IPS-NIHi7 (cell line): Measurements from ENCODE around the gene LRRC4.

Experiments
- DNase-seq: peaks from one replicate; pipeline ENCODE4 v3.0.0; 2012; ENCODE audit warnings: mixed read lengths; ENCODE audit errors: extremely low spot score

Gene LRRC4

GRCh38 chr7:128059143-128059988 is 28.1 kb upstream of the LRRC4 start:
- DNase-seq, result no peak

DNA sequence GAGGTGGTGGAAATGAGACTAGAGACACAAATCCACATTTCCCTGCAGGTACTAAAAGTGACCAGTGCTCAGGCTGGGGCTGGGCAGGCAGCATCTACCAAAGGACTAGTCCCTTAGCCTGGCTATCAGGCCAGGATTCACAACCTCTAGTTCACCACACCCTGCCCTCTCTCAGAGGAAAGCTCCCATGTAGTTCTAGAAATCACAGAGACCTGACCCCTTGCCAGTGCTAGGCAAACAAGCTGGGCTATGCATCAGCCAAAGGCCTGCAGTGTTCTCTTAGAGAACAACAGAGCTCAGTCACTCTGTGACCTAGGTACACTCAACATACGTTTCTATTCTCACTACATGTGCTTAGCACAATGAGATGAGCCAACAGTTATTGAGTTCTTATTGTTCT is 26.7 kb upstream of the LRRC4 start:
- no peak for DNase-seq

GRCh38 chr7:128056901-128057300 is 25.7 kb upstream of the LRRC4 start:
- no peak for DNase-seq

- no peak for DNase-seq
Measured at GRCh38 chr7:128055637-128056036, 24.4 kb upstream of the LRRC4 start.

DNA sequence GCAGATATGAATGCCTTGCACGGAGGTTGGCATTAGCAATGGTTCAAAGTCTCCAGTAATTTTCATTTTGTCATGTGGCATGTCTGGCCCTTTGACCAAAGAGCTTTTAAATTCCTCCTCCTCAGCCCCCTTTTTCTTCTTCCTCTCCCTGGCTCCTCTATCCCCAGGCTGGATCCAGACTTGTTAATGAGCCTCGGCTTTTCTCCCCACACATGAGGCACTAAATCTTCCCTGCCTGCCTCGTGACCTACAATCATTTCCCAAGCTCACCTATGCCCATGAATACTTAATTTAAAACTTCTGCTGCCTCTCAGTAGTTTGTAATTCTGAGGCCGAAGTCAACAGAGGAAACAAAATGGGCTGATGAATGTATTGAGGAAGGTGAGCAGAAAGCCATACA is 23.3 kb upstream of the LRRC4 start:
- DNase-seq, result no peak

DNA sequence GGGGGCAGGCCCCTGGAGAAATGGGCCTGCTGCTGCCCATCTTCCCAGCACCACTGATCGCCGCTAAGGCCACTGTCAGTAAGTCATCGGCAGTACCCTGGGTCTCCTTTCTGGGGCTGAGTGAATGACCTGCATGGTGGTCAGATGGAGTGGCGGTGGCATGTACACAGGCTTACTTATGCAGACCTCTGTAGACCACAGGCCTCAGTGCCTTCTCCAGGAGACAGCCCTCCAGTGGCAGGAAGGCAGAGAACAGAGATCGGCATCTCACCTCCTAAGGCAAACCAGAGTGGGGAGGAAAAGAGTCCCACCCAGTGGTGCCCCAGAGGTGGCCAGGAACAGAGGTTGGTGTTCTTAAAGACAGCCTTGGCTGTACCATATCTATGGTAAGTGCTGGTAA is 22.8 kb upstream of the LRRC4 start:
- DNase-seq, result no peak

DNA sequence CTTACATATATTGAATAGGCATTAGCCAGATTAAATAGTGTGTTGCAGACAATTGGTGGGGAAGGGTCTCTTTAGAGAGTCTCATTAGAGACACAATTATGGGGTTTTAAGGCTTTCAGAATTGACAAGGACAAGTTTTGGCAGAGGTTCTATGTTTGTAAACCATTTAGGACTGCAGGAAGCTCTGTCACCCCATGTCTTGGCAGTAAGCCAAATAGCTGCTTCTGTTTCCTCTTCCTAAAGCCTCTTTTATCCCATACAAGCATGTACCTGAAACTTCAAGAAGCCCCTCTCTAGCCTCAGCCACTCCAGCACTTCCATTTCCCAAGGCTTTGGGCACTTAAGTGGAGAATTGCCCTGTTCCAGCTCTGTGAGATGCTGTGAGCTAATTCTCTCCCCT is 21.8 kb upstream of the LRRC4 start:
- DNase-seq, result no peak

DNA sequence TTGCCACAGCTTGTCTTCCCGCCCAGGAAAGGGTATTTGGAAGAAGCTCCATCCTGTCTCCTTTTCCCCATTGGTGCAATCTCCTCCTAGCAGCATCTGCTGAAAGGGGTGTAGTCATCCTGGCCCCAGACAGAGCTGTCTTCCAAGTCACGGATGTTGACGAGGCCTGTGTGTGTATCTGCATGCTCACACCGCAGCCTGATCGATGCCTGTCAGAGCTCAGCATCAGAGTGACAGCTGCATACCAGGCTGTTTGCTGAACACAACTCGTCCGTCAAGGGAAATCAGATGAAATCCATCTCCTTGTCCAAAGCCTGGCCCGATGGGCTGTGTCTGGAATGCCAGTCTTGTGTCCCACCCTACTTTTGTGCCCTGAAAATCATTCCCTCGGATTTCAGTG is 21.2 kb upstream of the LRRC4 start:
- DNase-seq, result no peak

- no peak for DNase-seq
Measured at GRCh38 chr7:128045766-128046165, 14.5 kb upstream of the LRRC4 start.

GRCh38 chr7:128045158-128045557 is 13.9 kb upstream of the LRRC4 start:
- no peak for DNase-seq

- DNase-seq, result no peak
Measured at GRCh38 chr7:128044064-128044463, 12.8 kb upstream of the LRRC4 start.

DNA sequence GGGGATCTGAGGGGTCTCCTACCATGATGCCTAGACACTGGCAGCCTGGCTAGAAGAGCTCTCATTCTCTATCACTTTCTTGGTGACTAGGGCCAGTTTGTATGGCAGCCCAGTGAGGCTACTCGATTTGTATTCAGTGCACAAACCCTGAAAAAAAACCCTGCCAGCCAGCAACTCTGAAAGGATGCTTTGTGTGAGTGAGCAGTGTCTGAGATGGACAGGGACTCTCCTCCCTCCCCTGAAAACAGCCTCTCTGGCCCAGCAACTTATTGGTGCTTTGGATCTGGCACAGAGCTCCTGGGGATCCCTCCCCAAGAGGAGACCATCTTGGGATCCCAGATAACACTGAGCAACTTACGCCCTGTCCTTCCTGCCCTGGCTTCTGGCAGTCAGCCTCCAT is 10.8 kb upstream of the LRRC4 start:
- DNase-seq, result no peak

GRCh38 chr7:128041203-128041602 is 10.0 kb upstream of the LRRC4 start:
- DNase-seq, result no peak

- no peak for DNase-seq
Measured at GRCh38 chr7:128040205-128040604, 9.0 kb upstream of the LRRC4 start.

- DNase-seq, result no peak
Measured at GRCh38 chr7:128039544-128039953, 8.3 kb upstream of the LRRC4 start.

DNA sequence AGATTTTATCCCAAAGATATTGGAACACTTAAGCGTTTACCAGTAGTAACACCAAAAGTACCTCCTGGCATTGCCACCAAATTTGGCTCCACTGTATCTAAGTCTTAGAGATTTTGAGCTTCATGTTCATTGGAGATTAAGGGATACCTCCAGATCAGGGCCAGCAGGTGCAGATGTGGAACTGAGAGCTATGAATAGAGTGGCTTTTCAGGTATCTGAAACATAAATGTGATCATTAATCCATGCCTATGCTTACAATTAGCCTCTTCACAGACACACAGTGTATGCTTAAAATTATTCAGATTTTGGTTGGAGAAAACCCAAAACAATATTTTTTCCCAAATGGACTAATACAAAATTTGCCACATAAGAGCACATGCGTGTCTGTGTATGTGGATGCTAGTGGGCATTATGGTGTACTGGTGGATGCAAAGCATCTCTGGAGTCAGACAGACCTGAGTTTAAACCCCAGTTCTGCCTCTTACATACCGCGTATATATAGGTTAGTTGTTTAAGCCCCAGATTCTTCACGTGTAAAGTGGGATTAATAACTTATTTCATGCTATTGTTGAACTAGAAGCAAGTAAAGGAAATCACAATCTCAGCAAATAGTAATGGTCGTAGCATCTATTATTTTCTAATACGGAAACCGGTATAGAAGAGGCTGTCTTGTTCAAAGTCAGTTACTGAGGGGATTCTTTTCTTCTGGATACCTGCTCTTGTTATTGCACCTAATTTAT is 6.8 kb upstream of the LRRC4 start:
- no peak for DNase-seq

- DNase-seq, result no peak
Measured at GRCh38 chr7:128037081-128037480, 5.8 kb upstream of the LRRC4 start.

DNA sequence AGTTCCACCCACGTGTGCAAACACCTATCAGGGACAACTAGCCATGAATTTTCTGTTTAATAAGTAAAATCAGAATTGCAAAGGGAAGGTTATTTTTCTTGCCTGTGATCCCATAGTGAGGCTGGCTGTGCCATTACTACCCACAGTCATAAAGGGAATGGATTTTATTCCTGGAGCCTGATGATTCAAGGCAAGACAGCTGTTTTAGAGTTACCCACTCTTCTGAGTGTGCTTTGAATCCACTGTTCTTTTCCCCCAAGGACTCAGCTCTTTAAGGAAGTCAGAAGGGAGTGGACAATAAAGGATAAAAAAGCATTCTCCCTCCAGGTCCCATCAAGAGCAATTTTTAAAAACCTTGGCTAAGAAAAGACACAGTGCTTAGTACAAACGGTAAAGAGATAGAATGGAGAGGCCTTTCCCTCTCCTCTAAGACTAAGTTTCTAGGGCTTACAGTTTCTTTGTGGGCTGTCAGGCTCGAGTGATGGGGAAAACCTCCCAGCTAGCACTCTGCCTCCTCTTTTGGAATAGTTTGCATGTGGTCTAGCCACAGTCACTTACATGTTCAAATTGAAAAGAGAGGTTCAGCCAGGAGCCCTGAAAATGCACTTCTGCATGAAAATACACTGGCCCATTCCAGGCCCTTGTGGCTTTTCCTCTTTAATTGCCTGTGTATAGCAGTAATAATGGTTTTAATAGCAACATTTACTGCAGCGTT is 5.1 kb upstream of the LRRC4 start:
- no peak for DNase-seq

DNA sequence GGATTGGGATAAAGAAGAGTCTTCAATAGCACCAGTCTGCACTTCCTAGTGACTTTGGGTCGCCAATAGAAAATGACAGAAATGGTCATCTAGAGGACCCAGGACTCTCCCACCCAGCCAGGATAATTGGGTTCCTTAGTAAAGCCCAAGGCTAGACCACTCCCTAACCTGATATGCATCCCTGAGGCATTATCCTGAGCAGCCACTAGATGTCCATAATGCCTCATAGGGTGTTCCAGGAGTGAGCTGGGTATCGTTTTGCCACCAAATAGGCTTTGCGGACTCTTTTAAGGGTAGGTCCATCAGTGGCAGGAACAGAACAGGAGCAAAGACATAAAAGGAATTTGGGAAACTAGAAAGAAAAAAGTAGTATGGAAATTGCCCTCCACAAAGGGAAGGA is 4.5 kb upstream of the LRRC4 start:
- DNase-seq, result peak; percentile 48

DNA sequence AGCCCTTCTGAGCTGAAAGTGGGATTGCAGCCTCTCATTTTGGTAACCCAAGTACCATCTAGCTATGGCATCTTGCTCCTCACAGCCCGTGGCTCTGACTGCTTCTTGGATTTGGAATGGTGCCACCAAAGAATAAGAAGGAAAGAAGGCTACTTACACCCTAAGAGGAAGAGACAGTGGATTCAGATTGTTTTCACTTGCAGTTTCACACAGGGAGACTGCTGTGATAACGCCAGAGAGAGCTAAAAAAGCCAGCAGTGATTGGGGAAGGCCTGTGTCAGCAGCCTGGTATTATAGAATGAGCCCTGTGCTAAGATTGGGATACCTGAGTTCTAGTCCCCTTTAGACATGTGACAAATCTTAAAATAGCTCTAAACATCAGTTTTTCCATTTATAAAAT is 3.6 kb upstream of the LRRC4 start:
- no peak for DNase-seq

GRCh38 chr7:128033246-128033645 is 2.0 kb upstream of the LRRC4 start:
- no peak for DNase-seq

GRCh38 chr7:128032605-128033235 is 1.5 kb upstream of the LRRC4 start:
- DNase-seq, result peak; percentile 74
